ENCODE data around the gene RRP1. TPM values are rescaled to one million over a fixed set of nuclear protein-coding genes. Genes with fewer than 3 reads are reported as not detected.

The RRP1 gene
- total and polyA plus RNA-seq, 2 of the 13 experiments (the other 11 are each of a cell fraction or from before 2014, with no cell fraction given) = 20.1 to 35.1 TPM

- TF ChIP-seq ZNF143 (CRISPR knock-in tag; IDR thresholded peaks at IDR 0.05) = no peak
- peak; percentile 51; the same call in 1 of the 2 replicates for TF ChIP-seq ZNF605 (CRISPR knock-in tag; IDR thresholded peaks at IDR 0.05)
- TF ChIP-seq TARDBP (CRISPR knock-in tag; IDR thresholded peaks at IDR 0.05) = no peak; the same call in 1 of the 2 replicates
- no peak for TF ChIP-seq SP140L (CRISPR knock-in tag; IDR thresholded peaks at IDR 0.05; ENCODE audit: borderline replicate concordance)
- peak; percentile 97 for TF ChIP-seq RAD21 (CRISPR knock-in tag; IDR thresholded peaks at IDR 0.05)
- TF ChIP-seq HIC2 (CRISPR knock-in tag; IDR thresholded peaks at IDR 0.05; ENCODE audit: low read depth) = 0 out of 2 replicates have a peak, but pooled peaks have one; percentile 37
- no peak for TF ChIP-seq SP1 (IDR thresholded peaks at IDR 0.05)
- TF ChIP-seq SP1 (CRISPR knock-in tag; IDR thresholded peaks at IDR 0.05) = peak; percentile 43; the same call in 1 of the 2 replicates
- no peak for TF ChIP-seq ZNF558 (CRISPR knock-in tag; IDR thresholded peaks at IDR 0.05; ENCODE audit: borderline replicate concordance)
- TF ChIP-seq TOPORS (CRISPR knock-in tag; IDR thresholded peaks at IDR 0.05) = no peak
- peak; percentile 40; the same call in 1 of the 2 replicates for TF ChIP-seq SMC3 (IDR thresholded peaks at IDR 0.05; ENCODE audit: low read length)
- peak; percentile 46; the same call in 1 of the 2 replicates for TF ChIP-seq ZNF776 (CRISPR knock-in tag; IDR thresholded peaks at IDR 0.05)
- TF ChIP-seq ZFP1 (CRISPR knock-in tag; IDR thresholded peaks at IDR 0.05) = no peak
- TF ChIP-seq BHLHE40 (IDR thresholded peaks at IDR 0.05; ENCODE audit: low read length) = peak; percentile 77
- peak; percentile 51 for TF ChIP-seq RBM39 (IDR thresholded peaks at IDR 0.05; ENCODE audit: low read depth, low read length, poor library complexity, severe bottlenecking)
- TF ChIP-seq TEAD3 (CRISPR knock-in tag; optimal IDR thresholded peaks at IDR 0.05; ENCODE audit: borderline replicate concordance) = peak; percentile 90
These were observed 21.3 kb downstream of the RRP1 start (continued) for GRCh38 chr21:43810505-43811261.
